DOHH2 (cell line): ENCODE results near the gene OCSTAMP.
A peak's percentile ranks its signal among the peaks of the same experiment; 100 is the strongest.

Source experiments
- H3F3A ChIP-seq: fragments of 200-600 bp; sonication (generic), shearing (Covaris generic); 2 replicates; pipeline ENCODE4 v1.6.0; 2016; ENCODE audit warnings: antibody characterized with exemption, mild to moderate bottlenecking; ENCODE audit not compliant: control insufficient read depth, insufficient read depth
- H3K27ac ChIP-seq: fragments of 200-600 bp; sonication (generic); 2 replicates; pipeline ENCODE4 v1.5.1; 2014; ENCODE audit warnings: low read depth, mild to moderate bottlenecking, low read length, moderate library complexity
- H3K27me3 ChIP-seq: fragments of 200-600 bp; sonication (generic); 2 replicates; pipeline ENCODE4 v1.6.1; 2014; ENCODE audit warnings: mild to moderate bottlenecking, low read length, mixed read lengths; ENCODE audit not compliant: control insufficient read depth
- H3K36me3 ChIP-seq: fragments of 200-600 bp; sonication (generic); 2 replicates; pipeline ENCODE4 v1.6.1; 2014; ENCODE audit warnings: mild to moderate bottlenecking, low read length, moderate library complexity, mixed read lengths; ENCODE audit not compliant: control insufficient read depth
- H3K4me1 ChIP-seq: fragments of 200-600 bp; sonication (generic); 2 replicates; pipeline ENCODE4 v1.6.1; 2014; ENCODE audit warnings: mild to moderate bottlenecking, low read length, mixed read lengths; ENCODE audit not compliant: control insufficient read depth
- H3K4me2 ChIP-seq: fragments of 200-600 bp; sonication (generic); 2 replicates; pipeline ENCODE4 v1.6.0; 2014; ENCODE audit warnings: mild to moderate bottlenecking, low read length, moderate library complexity
- H3K4me3 ChIP-seq: fragments of 200-600 bp; sonication (generic); 2 replicates; pipeline ENCODE4 v1.5.1; 2014; ENCODE audit warnings: mild to moderate bottlenecking, low read length, mixed read lengths
- H3K79me2 ChIP-seq: fragments of 200-600 bp; sonication (generic); 2 replicates; pipeline ENCODE4 v1.6.1; 2014; ENCODE audit warnings: mild to moderate bottlenecking, low read length, mixed read lengths; ENCODE audit not compliant: control insufficient read depth
- H3K9me2 ChIP-seq: fragments of 200-600 bp; sonication (generic); replicated peaks from 2 replicates; pipeline ENCODE4 v1.6.1; 2014; ENCODE audit warnings: mild to moderate bottlenecking, low read length, mixed read lengths; ENCODE audit not compliant: control insufficient read depth
- H3K9me3 ChIP-seq: fragments of 200-600 bp; sonication (generic); 2 replicates; pipeline ENCODE4 v1.6.1; 2014; ENCODE audit warnings: antibody characterized with exemption, low read length, mixed read lengths; ENCODE audit not compliant: control insufficient read depth, insufficient read depth
- H4K20me1 ChIP-seq: fragments of 200-600 bp; sonication (generic); 2 replicates; pipeline ENCODE4 v1.6.0; 2014; ENCODE audit warnings: low read depth, mild to moderate bottlenecking, antibody characterized with exemption, low read length, moderate library complexity; ENCODE audit not compliant: control insufficient read depth, insufficient read depth
- CTCF ChIP-seq: fragments of 200-600 bp; sonication (generic); IDR thresholded peaks from one replicate; pipeline ENCODE4 v1.5.1; 2014; ENCODE audit warnings: antibody characterized with exemption, mild to moderate bottlenecking, low read depth, low read length; ENCODE audit not compliant: poor library complexity, severe bottlenecking
- EZH2phosphoT487 ChIP-seq: fragments of 200-600 bp; sonication (generic); IDR thresholded peaks from 2 replicates; pipeline ENCODE4 v1.6.1; 2017; ENCODE audit warnings: borderline replicate concordance, mild to moderate bottlenecking, antibody characterized with exemption, low read length, moderate library complexity, mixed read lengths

Gene OCSTAMP

GRCh38 chr20:46594725-46595124, 44.3 kb upstream of the OCSTAMP start:
- Histone ChIP-seq H3K27ac (no peak overlapping the region), H3K79me2 (no peaks in the 10 kb centered on the region), H3K4me1 (no peaks in the 10 kb centered on the region), H3F3A (no peaks in the 10 kb centered on the region), H3K36me3 (no peaks in the 10 kb centered on the region), H3K4me2 (no peak overlapping the region), H3K9me2 (no peaks in the 10 kb centered on the region), H3K4me3 (no peak overlapping the region), H4K20me1 (no peaks in the 10 kb centered on the region), H3K27me3 (peaks cover 6% of the 10 kb centered on the region; the same call in 1 of the 2 replicates), H3K9me3 (no peaks in the 10 kb centered on the region)
- TF ChIP-seq CTCF (no peak), EZH2phosphoT487 (no peak)

- no peaks in the 10 kb centered on the region for H3K9me2 ChIP-seq
- no peak overlapping the region for H3K27ac ChIP-seq
- no peaks in the 10 kb centered on the region for H3F3A ChIP-seq
- no peaks in the 10 kb centered on the region for H3K36me3 ChIP-seq
- TF ChIP-seq EZH2phosphoT487 (no peak), CTCF (peak; percentile 37)
- no peak overlapping the region for H3K4me2 ChIP-seq
- peaks cover 15% of the 10 kb centered on the region; the same call in 1 of the 2 replicates for H3K27me3 ChIP-seq
- H3K4me1 ChIP-seq = no peaks in the 10 kb centered on the region
- H3K79me2 ChIP-seq = no peaks in the 10 kb centered on the region
- no peaks in the 10 kb centered on the region for H4K20me1 ChIP-seq
- no peaks in the 10 kb centered on the region for H3K9me3 ChIP-seq
- H3K4me3 ChIP-seq = no peak overlapping the region
These were observed 42.3 kb upstream of the OCSTAMP start for GRCh38 chr20:46592580-46593362.

GRCh38 chr20:46590443-46590842, 40.0 kb upstream of the OCSTAMP start:
- no peaks in the 10 kb centered on the region for H3K79me2 ChIP-seq
- H3F3A ChIP-seq = no peaks in the 10 kb centered on the region
- no peaks in the 10 kb centered on the region for H4K20me1 ChIP-seq
- no peaks in the 10 kb centered on the region for H3K36me3 ChIP-seq
- H3K4me3 ChIP-seq = no peak overlapping the region
- H3K4me2 ChIP-seq = no peak overlapping the region
- no peaks in the 10 kb centered on the region for H3K4me1 ChIP-seq
- TF ChIP-seq CTCF (no peak), EZH2phosphoT487 (no peak)
- no peaks in the 10 kb centered on the region for H3K9me3 ChIP-seq
- no peaks in the 10 kb centered on the region for H3K9me2 ChIP-seq
- no peak overlapping the region for H3K27ac ChIP-seq
- peaks cover 15% of the 10 kb centered on the region; the same call in 1 of the 2 replicates for H3K27me3 ChIP-seq
